CD4-positive, CD25-positive, alpha-beta regulatory T cell (primary cell): ENCODE data around the gene MAMSTR. TPM values are rescaled to one million over a fixed set of nuclear protein-coding genes. Genes with fewer than 3 reads are reported as not detected.
"Not testable (repeated sequence)": the region's sequence is repeated elsewhere in the genome, so short reads cannot be mapped to it uniquely, and the experiment has no call there.

Experiments used
- ATAC-seq, 2 donors: fragments of 150-1000 bp; cut with Tn5 transposase; one replicate each; pipeline ENCODE4 v1.10.0; 2021; ENCODE audit warnings: low read depth in 2 of 2, moderate number of reproducible peaks in 2 of 2, moderate library complexity in 1 of 2
- DNase-seq, 3 donors: peaks; one replicate each; pipeline versions ENCODE4 v3.0.0 to v3.0.0-alpha.2; 2012 to 2022; ENCODE audit warnings: mixed read lengths in 1 of 3
- H3K27ac ChIP-seq: one replicate; pipeline ENCODE4 v1.7.0; 2013; ENCODE audit warnings: mild to moderate bottlenecking, low read length; ENCODE audit not compliant: insufficient read depth, poor library complexity, severe bottlenecking
- H3K27me3 ChIP-seq: one replicate; pipeline ENCODE4 v1.7.0; 2013; ENCODE audit warnings: low read length; ENCODE audit not compliant: control insufficient read depth, insufficient read depth
- H3K36me3 ChIP-seq: one replicate; pipeline ENCODE4 v1.7.0; 2013; ENCODE audit warnings: mild to moderate bottlenecking, low read length, moderate library complexity; ENCODE audit not compliant: control insufficient read depth, insufficient read depth
- H3K4me1 ChIP-seq: 2 replicates; pipeline ENCODE4 v1.7.0; 2013; ENCODE audit warnings: mild to moderate bottlenecking, low read length; ENCODE audit not compliant: insufficient read depth, control insufficient read depth, poor library complexity, severe bottlenecking
- H3K4me3 ChIP-seq: one replicate; pipeline ENCODE4 v1.7.0; 2013; ENCODE audit warnings: low read depth, mild to moderate bottlenecking, low read length, moderate library complexity
- H3K9me3 ChIP-seq, 2 experiments: 1 replicate in 1 of 2; 2 replicates in 1 of 2; pipeline ENCODE4 v1.7.0; 2013; ENCODE audit warnings: low read length in 2 of 2, mild to moderate bottlenecking in 1 of 2, moderate library complexity in 1 of 2; ENCODE audit not compliant: control insufficient read depth in 2 of 2
- H3K27ac Mint-ChIP-seq, 3 donors: one replicate each; pipeline ENCODE4 v1.8.0; 2020 to 2022; ENCODE audit warnings: mild to moderate bottlenecking in 3 of 3, mixed read lengths in 3 of 3, moderate library complexity in 2 of 3
- H3K27me3 Mint-ChIP-seq: one replicate; pipeline ENCODE4 v1.8.0; 2022; ENCODE audit warnings: mild to moderate bottlenecking, mixed read lengths
- H3K36me3 Mint-ChIP-seq: one replicate; pipeline ENCODE4 v1.8.0; 2020; ENCODE audit warnings: mixed read lengths
- H3K4me1 Mint-ChIP-seq, 4 donors: one replicate each; pipeline ENCODE4 v1.8.0; 2020 to 2022; ENCODE audit warnings: mixed read lengths in 4 of 4, mild to moderate bottlenecking in 1 of 4
- H3K4me3 Mint-ChIP-seq, 4 donors: one replicate each; pipeline ENCODE4 v1.8.0; 2020 to 2022; ENCODE audit warnings: mild to moderate bottlenecking in 4 of 4, mixed read lengths in 4 of 4, moderate library complexity in 3 of 4
- H3K9me3 Mint-ChIP-seq, 7 donors: one replicate each; pipeline ENCODE4 v1.8.0; 2020 to 2022; ENCODE audit warnings: mixed read lengths in 7 of 7, mild to moderate bottlenecking in 3 of 7, moderate library complexity in 2 of 7
- polyA plus RNA-seq, 4 donors: library from polyadenylated mRNA; unstranded; fragments of 300-500 nt; fragmentation: Illumina TruSeq; gene quantifications; one replicate each; pipeline ENCODE4 v1.2.3, GENCODE V29; 2021
- total RNA-seq: library from RNA; stranded (reverse); gene quantifications from one replicate; pipeline ENCODE4 v1.2.3, GENCODE V29; 2022

The MAMSTR gene, protein sequence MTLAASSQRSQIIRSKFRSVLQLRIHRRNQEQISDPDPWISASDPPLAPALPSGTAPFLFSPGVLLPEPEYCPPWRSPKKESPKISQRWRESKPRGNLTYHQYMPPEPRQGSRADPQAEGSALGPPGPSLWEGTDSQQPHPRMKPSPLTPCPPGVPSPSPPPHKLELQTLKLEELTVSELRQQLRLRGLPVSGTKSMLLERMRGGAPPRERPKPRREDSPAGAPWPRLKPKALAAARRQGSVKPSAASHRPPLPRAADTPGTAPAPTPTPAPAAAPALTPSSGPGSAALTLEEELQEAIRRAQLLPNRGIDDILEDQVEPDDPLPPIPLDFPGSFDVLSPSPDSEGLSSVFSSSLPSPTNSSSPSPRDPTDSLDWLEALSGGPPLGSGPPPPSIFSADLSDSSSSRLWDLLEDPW
- total RNA-seq (1.1 TPM), polyA plus RNA-seq (under 1 TPM; 0.17 to 0.40 (median 0.30) TPM)

DNA sequence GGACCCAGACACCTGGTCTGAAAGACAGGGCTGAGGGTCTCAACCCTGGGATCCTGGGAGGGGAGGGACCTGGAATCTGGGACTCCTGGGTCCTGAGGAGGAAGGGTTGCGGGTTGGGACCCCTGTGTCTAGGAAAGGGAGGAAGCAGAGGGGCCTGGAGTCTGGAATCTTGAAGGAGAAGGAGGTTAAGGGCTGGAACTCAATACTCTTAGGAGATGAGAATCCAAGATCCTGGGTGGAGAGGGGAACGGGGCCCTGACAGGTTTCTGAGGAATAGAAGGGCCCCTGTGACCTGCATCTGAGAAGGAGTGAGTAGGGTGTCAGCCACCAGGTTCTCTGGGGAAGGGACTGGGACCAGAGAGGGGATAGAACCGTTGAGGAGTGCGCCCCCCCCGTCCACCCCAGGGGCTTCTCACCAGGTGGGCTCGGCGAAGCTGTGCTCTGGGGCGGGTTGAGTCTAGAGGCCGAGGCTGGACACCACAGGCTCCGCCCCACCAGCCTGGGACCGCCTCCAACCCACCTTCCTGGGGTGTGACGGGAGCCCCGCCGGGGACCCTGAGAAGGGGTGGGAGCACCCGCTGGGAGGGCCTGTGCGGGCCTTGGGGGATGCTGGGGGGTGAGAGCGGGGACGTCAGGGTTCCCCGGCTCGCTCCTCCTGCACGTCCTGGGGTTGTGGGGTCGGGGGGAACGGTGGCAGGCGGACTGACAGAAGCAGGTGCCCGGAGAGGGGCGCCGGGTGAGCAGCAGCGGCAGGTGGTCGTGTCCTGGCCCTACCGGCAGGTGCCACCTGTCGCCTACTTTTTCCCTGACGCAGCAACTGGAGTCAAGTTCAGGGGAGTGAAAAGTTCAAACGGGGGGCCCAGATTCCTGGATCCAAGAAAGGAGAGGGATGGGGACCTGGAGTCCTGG lies at the start of gene MAMSTR:
Gene MAMSTR, minus strand, starts transcription at position 463 of the 909 bp plus-strand sequence. CDS start 694 bp downstream, outside the sequence.
- Mint-ChIP-seq H3K9me3 (peaks cover 0 to 1% (median 0%) of the 10 kb centered on the region in 7 donors), H3K4me1 (peaks cover 0 to 30% (median 12%) of the 10 kb centered on the region in 4 donors), H3K4me3 (peak within 1 kb of the TSS; percentile 90 to 98 (median 96)), H3K27ac (peak within 1 kb of the TSS; percentile 98 to 100 (median 99)), H3K27me3 (no peaks in the 10 kb centered on the region), H3K36me3 (no peaks in the 10 kb centered on the region)
- H3K27me3 ChIP-seq, result no peaks in the 10 kb centered on the region
- H3K27ac ChIP-seq, result peak within 1 kb of the TSS; percentile 92
- H3K9me3 ChIP-seq, result no peaks in the 10 kb centered on the region
- peaks cover 15% of the 10 kb centered on the region for H3K4me1 ChIP-seq
- DNase-seq (no peak), ATAC-seq (no peak)
- peak within 1 kb of the TSS; percentile 67 for H3K4me3 ChIP-seq
- H3K36me3 ChIP-seq, result no peaks in the 10 kb centered on the region

GRCh38 chr19:48768994-48769713 lies 49.6 kb upstream of the MAMSTR start:
- H3K4me3 Mint-ChIP-seq, result no peak overlapping the region
- DNase-seq, result no peak
- Histone ChIP-seq H3K36me3 (no peaks in the 10 kb centered on the region), H3K27ac (no peak overlapping the region), H3K4me3 (no peak overlapping the region), H3K27me3 (peaks cover 2% of the 10 kb centered on the region), H3K9me3 (no peaks in the 10 kb centered on the region), H3K4me1 (no peaks in the 10 kb centered on the region)
- H3K4me1 Mint-ChIP-seq, result no peaks in the 10 kb centered on the region
- ATAC-seq, result no peak
- peaks cover 10% of the 10 kb centered on the region for H3K27me3 Mint-ChIP-seq
- H3K9me3 Mint-ChIP-seq, result no peaks in the 10 kb centered on the region
- H3K27ac Mint-ChIP-seq, result no peak overlapping the region
- no peaks in the 10 kb centered on the region for H3K36me3 Mint-ChIP-seq

DNA sequence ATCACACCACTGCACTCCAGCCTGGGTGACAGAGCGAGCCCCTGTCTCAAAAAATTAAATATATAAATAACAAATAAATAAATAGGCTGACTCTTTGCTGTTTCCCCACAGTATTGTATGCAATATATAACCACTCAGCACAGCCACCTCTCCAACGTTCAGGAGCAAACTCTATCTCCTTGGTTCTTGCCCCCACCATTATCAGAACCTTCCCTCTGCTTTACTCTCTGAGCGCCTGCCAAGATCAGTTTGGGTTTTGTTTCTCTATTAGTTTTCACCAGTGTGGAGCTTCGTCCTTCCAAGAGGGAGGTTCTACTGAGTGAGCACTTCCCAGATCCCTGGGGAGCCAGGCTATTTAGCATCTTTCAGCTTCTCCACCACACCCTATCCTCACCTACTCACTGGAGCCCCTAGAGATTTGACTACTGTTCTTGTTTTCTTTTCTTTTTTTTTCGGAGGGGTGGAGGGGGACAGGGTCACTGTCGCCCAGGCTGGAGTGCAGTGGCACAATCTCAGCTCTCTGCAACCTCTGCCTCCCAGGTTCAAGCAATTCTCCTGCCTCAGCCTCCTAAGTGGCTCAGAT lies 48.7 kb upstream of the MAMSTR start:
- not testable (repeated sequence) for H3K27ac ChIP-seq, H3K36me3 ChIP-seq, H3K27ac Mint-ChIP-seq, H3K4me1 Mint-ChIP-seq, H3K9me3 Mint-ChIP-seq, H3K4me3 ChIP-seq, H3K27me3 ChIP-seq, DNase-seq, H3K9me3 ChIP-seq, ATAC-seq, H3K4me1 ChIP-seq, H3K36me3 Mint-ChIP-seq, H3K4me3 Mint-ChIP-seq
- peaks cover 12% of the 10 kb centered on the region for H3K27me3 Mint-ChIP-seq

GRCh38 chr19:48765816-48766215 lies 46.3 kb upstream of the MAMSTR start:
- H3K27ac ChIP-seq, H3K27ac Mint-ChIP-seq, H3K4me3 ChIP-seq, H3K4me1 ChIP-seq, H3K27me3 ChIP-seq, H3K4me3 Mint-ChIP-seq, H3K9me3 ChIP-seq, H3K36me3 Mint-ChIP-seq, H3K36me3 ChIP-seq, ATAC-seq, H3K9me3 Mint-ChIP-seq, H3K4me1 Mint-ChIP-seq, DNase-seq: not testable (repeated sequence)
- peaks cover 17% of the 10 kb centered on the region for H3K27me3 Mint-ChIP-seq

GRCh38 chr19:48760504-48761205 lies 41.1 kb upstream of the MAMSTR start:
- DNase-seq (no peak), ATAC-seq (no peak)
- Histone ChIP-seq H3K27me3 (no peaks in the 10 kb centered on the region), H3K27ac (no peak overlapping the region), H3K36me3 (no peaks in the 10 kb centered on the region), H3K4me1 (no peaks in the 10 kb centered on the region), H3K4me3 (no peak overlapping the region), H3K9me3 (no peaks in the 10 kb centered on the region)
- Mint-ChIP-seq H3K4me3 (no peak overlapping the region), H3K9me3 (no peaks in the 10 kb centered on the region), H3K27me3 (peaks cover 16% of the 10 kb centered on the region), H3K27ac (no peak overlapping the region), H3K4me1 (peaks cover 0 to 4% (median 0%) of the 10 kb centered on the region in 4 donors), H3K36me3 (no peaks in the 10 kb centered on the region)

DNA sequence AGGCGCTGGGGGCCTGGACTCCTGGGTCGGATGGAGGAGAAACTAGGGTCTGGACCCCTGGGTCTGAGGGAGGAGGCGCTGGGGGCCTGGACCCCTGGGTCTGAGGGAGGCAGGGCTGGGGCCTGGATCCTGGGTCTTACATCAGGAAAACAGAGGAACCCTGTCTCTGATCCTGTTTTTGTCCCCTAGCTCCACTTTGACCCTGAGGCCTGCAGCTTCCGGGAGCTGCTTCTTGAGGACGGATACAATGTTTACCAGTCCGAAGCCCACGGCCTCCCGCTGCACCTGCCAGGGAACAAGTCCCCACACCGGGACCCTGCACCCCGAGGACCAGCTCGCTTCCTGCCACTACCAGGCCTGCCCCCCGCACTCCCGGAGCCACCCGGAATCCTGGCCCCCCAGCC lies 38.2 kb upstream of the MAMSTR start:
- Mint-ChIP-seq H3K9me3 (peaks cover 0 to 4% (median 0%) of the 10 kb centered on the region in 7 donors), H3K36me3 (no peaks in the 10 kb centered on the region), H3K27me3 (peaks cover 34% of the 10 kb centered on the region), H3K4me3 (no peak overlapping the region), H3K4me1 (peaks cover 0 to 17% (median 10%) of the 10 kb centered on the region in 4 donors), H3K27ac (no peak overlapping the region)
- Histone ChIP-seq H3K27me3 (peaks cover 2% of the 10 kb centered on the region), H3K9me3 (no peaks in the 10 kb centered on the region), H3K4me3 (no peak overlapping the region), H3K27ac (no peak overlapping the region), H3K36me3 (no peaks in the 10 kb centered on the region), H3K4me1 (peaks cover 7% of the 10 kb centered on the region)
- DNase-seq (no peak), ATAC-seq (no peak)
